Epithelial cell of esophagus (primary cell): ENCODE measurements around the gene SLC7A4.
A peak's percentile ranks its signal among the peaks of the same experiment; 100 is the strongest.

Experiments used
- DNase-seq: peaks from one replicate; pipeline ENCODE4 v3.0.0; 2010; ENCODE audit warnings: low read depth
- H3K4me3 ChIP-seq: 2 replicates; pipeline ENCODE4 v1.5.1; 2011; ENCODE audit warnings: mild to moderate bottlenecking, low read length, control low read depth
- TF ChIP-seq, protein P1 (sequence below): IDR thresholded peaks from 2 replicates; pipeline ENCODE4 v1.5.1; 2011; ENCODE audit warnings: low read depth, mild to moderate bottlenecking, low read length, control low read depth, inconsistent platforms; ENCODE audit not compliant: insufficient read depth; ENCODE audit errors: missing control alignments

SLC7A4 gene

DNA sequence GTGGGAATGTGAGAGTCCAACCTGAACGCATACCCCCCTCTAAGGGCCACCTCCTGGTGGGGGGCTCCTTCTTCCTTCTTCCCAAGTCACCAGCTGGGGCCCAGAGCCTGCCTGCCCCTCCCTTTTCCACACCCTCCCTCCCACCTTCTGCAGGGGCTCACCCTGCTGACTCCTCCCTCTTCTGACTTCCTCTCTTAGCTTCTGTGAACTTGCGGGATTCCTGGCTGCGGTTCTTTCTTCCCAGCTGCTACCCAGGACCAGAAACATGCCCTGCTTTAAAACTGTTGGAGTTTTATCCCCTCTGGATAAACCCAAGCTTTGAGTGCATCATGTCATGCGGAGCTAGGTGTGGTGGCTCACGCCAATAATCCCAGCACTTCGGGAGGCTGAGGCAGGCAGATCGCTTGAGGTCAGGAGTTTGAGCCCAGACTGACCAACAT lies 23.5 kb upstream of the SLC7A4 start:
- H3K4me3 ChIP-seq, result no peak overlapping the region
- DNase-seq, result no peak
- TF ChIP-seq, protein P1, sequence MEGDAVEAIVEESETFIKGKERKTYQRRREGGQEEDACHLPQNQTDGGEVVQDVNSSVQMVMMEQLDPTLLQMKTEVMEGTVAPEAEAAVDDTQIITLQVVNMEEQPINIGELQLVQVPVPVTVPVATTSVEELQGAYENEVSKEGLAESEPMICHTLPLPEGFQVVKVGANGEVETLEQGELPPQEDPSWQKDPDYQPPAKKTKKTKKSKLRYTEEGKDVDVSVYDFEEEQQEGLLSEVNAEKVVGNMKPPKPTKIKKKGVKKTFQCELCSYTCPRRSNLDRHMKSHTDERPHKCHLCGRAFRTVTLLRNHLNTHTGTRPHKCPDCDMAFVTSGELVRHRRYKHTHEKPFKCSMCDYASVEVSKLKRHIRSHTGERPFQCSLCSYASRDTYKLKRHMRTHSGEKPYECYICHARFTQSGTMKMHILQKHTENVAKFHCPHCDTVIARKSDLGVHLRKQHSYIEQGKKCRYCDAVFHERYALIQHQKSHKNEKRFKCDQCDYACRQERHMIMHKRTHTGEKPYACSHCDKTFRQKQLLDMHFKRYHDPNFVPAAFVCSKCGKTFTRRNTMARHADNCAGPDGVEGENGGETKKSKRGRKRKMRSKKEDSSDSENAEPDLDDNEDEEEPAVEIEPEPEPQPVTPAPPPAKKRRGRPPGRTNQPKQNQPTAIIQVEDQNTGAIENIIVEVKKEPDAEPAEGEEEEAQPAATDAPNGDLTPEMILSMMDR, result no peak

DNA sequence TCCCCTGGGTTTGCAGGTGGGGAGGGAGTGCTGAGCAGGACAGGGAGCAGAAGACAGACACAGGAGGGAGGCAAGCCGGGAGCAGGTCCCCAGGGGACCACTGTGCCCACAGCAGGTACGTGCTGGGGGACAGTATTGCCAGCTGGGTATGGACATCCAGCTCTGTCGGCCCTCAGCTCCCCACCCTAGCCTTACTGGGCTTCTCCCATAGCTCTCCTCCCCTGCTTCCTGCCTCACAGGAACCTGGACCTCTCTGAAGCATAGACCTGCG lies 23.1 kb upstream of the SLC7A4 start:
- DNase-seq, result no peak
- no peak overlapping the region for H3K4me3 ChIP-seq
- TF ChIP-seq, protein P1, result no peak

DNA sequence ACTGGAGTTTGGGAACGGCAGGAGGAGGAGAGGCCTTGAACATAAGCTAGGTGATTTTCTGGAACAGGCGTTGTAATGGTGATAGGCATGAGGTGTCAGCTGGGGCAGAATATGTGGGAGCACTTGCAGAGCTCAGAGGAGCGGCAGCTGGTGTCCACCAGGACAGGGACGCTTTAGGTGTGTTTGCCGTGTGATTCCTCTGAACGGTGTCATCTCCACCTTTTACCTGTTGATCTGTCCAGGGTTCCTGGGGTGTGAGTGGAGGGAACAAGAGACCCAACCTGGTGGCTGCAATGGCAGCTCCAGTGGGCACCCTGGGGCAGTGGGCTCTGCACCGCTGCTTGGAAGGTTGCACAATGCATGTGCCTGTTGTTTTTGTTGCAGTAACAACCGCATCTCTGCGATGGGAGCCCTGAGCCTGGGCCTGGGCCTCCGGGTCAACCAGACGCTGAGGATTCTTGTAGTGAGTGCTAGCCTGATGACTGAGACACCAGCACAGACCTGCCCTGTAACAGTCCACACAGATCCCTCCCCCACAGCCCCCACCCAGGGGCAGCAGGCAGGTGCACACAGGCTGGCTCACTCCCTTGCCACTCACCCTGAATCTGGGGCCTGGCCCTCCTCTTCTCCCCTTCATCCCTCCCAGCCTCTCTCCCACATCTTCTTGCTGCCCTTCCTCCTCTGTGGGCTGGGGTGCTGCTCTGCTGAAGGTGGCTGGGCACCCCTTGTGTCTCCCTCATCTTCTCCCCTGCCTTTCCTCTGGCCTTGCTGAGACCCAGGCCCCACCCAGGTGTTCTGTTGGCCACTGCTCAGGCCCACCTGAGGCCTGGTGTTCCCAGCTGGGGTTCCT lies 22.6 kb upstream of the SLC7A4 start:
- peak; percentile 40 for DNase-seq
- TF ChIP-seq, protein P1, result no peak
- no peak overlapping the region for H3K4me3 ChIP-seq

DNA sequence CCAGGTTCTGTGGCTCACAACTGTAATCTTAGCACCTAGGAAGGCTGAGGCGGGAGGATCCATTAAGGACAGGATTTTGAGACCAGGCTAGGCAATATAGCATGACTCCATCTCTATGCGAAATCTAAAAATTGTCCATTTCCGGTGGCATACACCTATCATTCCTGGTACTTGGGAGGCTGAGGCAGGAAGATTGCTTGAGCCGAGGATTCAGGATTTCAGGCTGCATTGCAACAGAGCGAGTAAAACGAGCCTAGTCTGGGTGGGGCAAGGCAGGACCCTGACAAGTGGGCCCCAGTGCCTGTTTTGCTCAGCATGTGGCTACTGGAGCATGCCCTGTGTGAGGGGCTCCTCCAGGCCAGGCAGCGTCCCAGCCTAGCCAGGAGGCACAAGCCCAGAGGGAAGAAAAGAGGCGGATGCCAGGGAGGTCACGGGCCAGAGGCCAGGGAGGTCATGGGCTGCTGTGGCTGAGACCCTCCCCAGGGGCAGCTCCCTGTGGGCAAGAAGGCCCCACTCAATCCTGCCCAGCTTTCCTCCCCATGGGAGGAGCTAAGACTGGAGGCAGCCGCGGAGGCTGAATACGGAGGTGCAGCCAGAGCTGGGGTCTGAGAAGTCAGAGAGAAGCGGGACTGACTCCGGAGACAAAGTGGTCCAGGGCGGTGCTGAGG lies 21.8 kb upstream of the SLC7A4 start:
- TF ChIP-seq, protein P1, result no peak
- DNase-seq, result no peak
- no peak overlapping the region for H3K4me3 ChIP-seq

DNA sequence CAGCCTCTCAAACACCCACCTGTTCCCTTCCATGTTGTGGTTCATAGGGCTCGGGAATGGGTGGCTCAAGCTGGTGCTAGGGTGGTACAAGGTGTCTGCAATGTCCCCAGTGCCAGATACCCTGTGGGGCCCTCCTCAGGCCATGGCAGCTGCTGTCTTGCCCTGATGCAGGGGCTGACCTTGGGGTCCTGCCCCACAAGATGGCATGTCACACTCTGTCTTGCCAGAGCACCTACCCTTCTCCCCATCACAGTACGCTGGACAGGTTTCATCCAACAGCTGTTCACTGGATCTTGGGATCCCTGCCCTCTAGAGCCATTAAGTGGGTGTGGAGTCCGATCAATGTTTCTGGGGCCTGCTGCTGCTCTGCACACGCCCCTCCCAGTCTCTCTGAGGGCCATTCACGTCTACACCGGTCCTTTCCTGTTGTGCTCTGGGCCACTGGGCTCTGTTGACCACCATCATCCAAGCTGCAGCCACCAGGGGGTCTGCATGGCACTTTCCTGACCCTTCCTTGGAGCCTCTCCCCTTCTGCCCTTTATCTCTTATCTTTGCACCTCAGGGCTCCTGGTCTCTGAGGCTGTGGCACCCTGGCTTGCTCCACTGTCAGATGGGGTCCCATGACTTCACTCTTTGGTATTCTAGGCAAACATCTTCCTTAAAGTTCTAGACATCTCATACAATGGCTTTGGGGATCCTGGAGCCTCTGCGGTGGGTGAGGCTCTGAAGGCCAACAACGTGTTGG lies 20.5 kb upstream of the SLC7A4 start:
- TF ChIP-seq, protein P1, result no peak
- DNase-seq, result no peak
- no peak overlapping the region for H3K4me3 ChIP-seq

DNA sequence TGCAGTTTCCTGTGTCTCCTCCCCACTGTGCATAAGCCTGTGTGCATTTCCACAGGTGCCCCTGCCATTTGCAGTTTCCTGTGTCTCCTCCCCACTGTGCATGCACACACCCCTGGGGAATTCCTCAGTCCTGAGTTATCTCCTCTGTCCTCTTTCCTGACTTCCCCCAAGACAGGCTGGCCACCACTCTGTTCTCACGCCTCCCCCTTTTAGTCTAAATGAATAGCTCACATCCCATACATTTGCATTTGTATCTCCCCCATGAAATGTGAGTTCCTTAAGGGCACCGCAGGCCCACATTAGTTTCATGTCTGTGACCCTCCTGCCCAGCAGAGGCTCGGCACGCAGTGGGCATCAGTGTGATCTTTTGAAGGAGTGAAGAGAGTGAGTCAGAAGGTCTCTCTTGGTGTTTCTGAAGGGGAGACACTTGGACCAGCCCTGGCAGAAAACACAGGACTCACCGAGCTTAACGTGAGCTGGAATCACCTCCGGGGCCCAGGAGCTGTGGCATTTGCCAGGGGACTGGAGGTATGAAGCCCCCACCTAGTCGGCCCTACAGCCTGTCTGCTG lies 19.6 kb upstream of the SLC7A4 start:
- H3K4me3 ChIP-seq, result no peak overlapping the region
- TF ChIP-seq, protein P1, result no peak
- DNase-seq, result no peak
